ENCODE measurements around the gene METTL9.

- TF ChIP-seq CTCF (IDR thresholded peaks at IDR 0.05; ENCODE audit: low read depth, low read length): no peak
- no peak for TF ChIP-seq EZH2phosphoT487 (IDR thresholded peaks at IDR 0.05; ENCODE audit: low read depth)
Measured at GRCh38 chr16:21602785-21603184, 3.4 kb downstream of the METTL9 start.
